Hepatocyte (in vitro differentiated cells): Measurements from ENCODE around the gene CCR9. TPM values are rescaled to one million over a fixed set of nuclear protein-coding genes. Genes with fewer than 3 reads are reported as not detected.

ENCODE experiments used
- DNase-seq: peaks from one replicate; pipeline ENCODE4 v3.0.0-alpha.2; 2016; ENCODE audit warnings: low spot score
- H2AFZ ChIP-seq: fragments of 200-600 bp; sonication (generic); 2 replicates; pipeline ENCODE4 v1.6.0; 2016; ENCODE audit warnings: antibody characterized with exemption, mild to moderate bottlenecking
- H3K27ac ChIP-seq: fragments of 200-600 bp; sonication (generic); 2 replicates; pipeline ENCODE4 v1.5.1; 2016; ENCODE audit warnings: mild to moderate bottlenecking
- H3K27me3 ChIP-seq: fragments of 200-600 bp; sonication (generic); 2 replicates; pipeline ENCODE4 v1.6.1; 2016
- H3K36me3 ChIP-seq: fragments of 200-600 bp; sonication (generic); replicated peaks from 2 replicates; pipeline ENCODE4 v1.5.1; 2016; ENCODE audit warnings: low read depth; ENCODE audit not compliant: insufficient read depth
- H3K4me1 ChIP-seq: fragments of 200-600 bp; sonication (generic); 2 replicates; pipeline ENCODE4 v1.5.1; 2016; ENCODE audit warnings: mild to moderate bottlenecking, moderate library complexity; ENCODE audit not compliant: insufficient read depth
- H3K4me2 ChIP-seq: fragments of 200-600 bp; sonication (generic); 2 replicates; pipeline ENCODE4 v1.6.0; 2016
- H3K4me3 ChIP-seq: fragments of 200-600 bp; sonication (generic); 2 replicates; pipeline ENCODE4 v1.5.1; 2016; ENCODE audit warnings: mild to moderate bottlenecking
- H3K79me2 ChIP-seq: fragments of 200-600 bp; sonication (generic); 2 replicates; pipeline ENCODE4 v1.6.0; 2017; ENCODE audit warnings: mild to moderate bottlenecking
- H3K9me2 ChIP-seq: fragments of 200-600 bp; sonication (generic); replicated peaks from 2 replicates; pipeline ENCODE4 v1.6.0; 2017; ENCODE audit warnings: mild to moderate bottlenecking; ENCODE audit not compliant: insufficient read depth
- H3K9me3 ChIP-seq: fragments of 200-600 bp; sonication (generic); 2 replicates; pipeline ENCODE4 v1.5.1; 2016; ENCODE audit warnings: low read depth, mild to moderate bottlenecking
- H4K20me1 ChIP-seq: fragments of 200-600 bp; sonication (generic); 2 replicates; pipeline ENCODE4 v1.6.0; 2016; ENCODE audit warnings: mild to moderate bottlenecking; ENCODE audit not compliant: insufficient read depth, poor library complexity, severe bottlenecking
- EZH2 ChIP-seq: fragments of 200-600 bp; sonication (generic); IDR thresholded peaks from 2 replicates; pipeline ENCODE4 v1.6.1; 2016; ENCODE audit warnings: antibody characterized with exemption, mild to moderate bottlenecking, borderline replicate concordance
- EZH2phosphoT487 ChIP-seq: fragments of 200-600 bp; sonication (generic); IDR thresholded peaks from one replicate; pipeline ENCODE4 v1.6.1; 2018; ENCODE audit warnings: antibody characterized with exemption, mild to moderate bottlenecking, low read depth, moderate library complexity; ENCODE audit not compliant: unreplicated experiment, severe bottlenecking
- WGBS: methylation state at CpG from one replicate; pipeline ENCODE4 v1.1.6; 2016; ENCODE audit warnings: low lambda C conversion rate; ENCODE audit errors: missing lambda C conversion rate; 5-methylcytosine and 5-hydroxymethylcytosine counted together
- polyA plus RNA-seq: library from polyadenylated mRNA; unstranded; fragments of >200 nt; fragmentation: Nextera tagmentation; extraction: Ambion mirVana; gene quantifications from 2 replicates; pipeline ENCODE4 v1.2.1, GENCODE V29; 2016
- total RNA-seq: library from RNA; depleted of rRNA; stranded (reverse); fragments of >200 nt; gene quantifications from 2 replicates; pipeline ENCODE4 v1.2.3, GENCODE V29; 2014
- TF ChIP-seq, protein P1 (sequence below): fragments of 200-600 bp; sonication (generic); IDR thresholded peaks from 2 replicates; pipeline ENCODE4 v1.5.1; 2016; ENCODE audit warnings: antibody characterized with exemption, mild to moderate bottlenecking; ENCODE audit not compliant: poor library complexity

CCR9 gene
- total and polyA plus RNA-seq, 2 experiments from 2014 or later, result 0.20 TPM; not detected in 1

DNA sequence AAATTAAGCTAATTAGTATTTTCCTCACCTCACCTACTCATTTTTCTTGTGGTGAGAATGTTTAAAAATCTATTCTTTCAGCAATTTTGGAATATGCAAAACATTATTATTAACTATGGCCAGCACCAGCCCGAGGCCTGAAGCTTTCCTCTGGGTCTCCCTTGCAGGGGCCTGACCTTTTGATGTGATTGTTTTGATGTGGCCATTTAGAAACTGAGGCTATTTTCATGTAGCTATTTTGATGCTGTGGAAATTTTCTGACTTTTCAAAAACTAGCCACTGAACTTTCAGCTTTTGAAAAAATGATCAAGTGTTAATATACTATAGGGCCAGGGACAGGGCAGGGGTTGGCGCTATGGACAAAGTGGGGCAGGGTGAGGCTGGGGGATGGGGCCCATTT, 8.2 kb upstream of the CCR9 start:
- H3K36me3 ChIP-seq, result no peaks in the 10 kb centered on the region
- no peak overlapping the region for H3K4me3 ChIP-seq
- no peaks in the 10 kb centered on the region for H3K79me2 ChIP-seq
- 92% methylated on average over 2 of the region's 2 CpGs for WGBS
- H3K9me3 ChIP-seq, result no peaks in the 10 kb centered on the region
- no peaks in the 10 kb centered on the region for H3K4me1 ChIP-seq
- no peaks in the 10 kb centered on the region for H4K20me1 ChIP-seq
- TF ChIP-seq EZH2phosphoT487 (no peak), EZH2 (no peak)
- TF ChIP-seq, protein P1, sequence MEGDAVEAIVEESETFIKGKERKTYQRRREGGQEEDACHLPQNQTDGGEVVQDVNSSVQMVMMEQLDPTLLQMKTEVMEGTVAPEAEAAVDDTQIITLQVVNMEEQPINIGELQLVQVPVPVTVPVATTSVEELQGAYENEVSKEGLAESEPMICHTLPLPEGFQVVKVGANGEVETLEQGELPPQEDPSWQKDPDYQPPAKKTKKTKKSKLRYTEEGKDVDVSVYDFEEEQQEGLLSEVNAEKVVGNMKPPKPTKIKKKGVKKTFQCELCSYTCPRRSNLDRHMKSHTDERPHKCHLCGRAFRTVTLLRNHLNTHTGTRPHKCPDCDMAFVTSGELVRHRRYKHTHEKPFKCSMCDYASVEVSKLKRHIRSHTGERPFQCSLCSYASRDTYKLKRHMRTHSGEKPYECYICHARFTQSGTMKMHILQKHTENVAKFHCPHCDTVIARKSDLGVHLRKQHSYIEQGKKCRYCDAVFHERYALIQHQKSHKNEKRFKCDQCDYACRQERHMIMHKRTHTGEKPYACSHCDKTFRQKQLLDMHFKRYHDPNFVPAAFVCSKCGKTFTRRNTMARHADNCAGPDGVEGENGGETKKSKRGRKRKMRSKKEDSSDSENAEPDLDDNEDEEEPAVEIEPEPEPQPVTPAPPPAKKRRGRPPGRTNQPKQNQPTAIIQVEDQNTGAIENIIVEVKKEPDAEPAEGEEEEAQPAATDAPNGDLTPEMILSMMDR, result no peak
- H3K4me2 ChIP-seq, result no peak overlapping the region
- H2AFZ ChIP-seq, result no peak overlapping the region
- no peaks in the 10 kb centered on the region for H3K9me2 ChIP-seq
- H3K27me3 ChIP-seq, result no peaks in the 10 kb centered on the region
- no peak overlapping the region for H3K27ac ChIP-seq
- no peak for DNase-seq

DNA sequence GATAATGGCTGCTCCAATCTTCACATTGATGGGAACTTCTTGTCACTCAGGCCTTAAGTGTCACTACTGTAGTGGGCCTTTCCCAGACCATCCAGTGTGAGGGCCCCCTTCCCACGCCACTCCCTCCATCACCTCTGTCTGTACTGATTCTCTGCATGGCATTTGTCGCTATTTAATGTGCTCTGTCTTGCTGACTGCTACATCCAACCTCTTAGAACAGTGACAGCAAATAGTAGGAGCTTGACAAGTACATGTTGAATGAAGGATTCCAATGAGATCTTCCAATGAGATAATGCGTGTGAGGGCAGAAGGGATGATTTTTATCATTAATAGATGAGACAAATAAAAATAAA, 5.6 kb upstream of the CCR9 start:
- 81% methylated on average over 3 of the region's 3 CpGs for WGBS
- DNase-seq, result no peak
- TF ChIP-seq EZH2 (no peak), EZH2phosphoT487 (no peak)
- TF ChIP-seq, protein P1, result no peak
- H3K4me1 ChIP-seq, result no peaks in the 10 kb centered on the region
- no peaks in the 10 kb centered on the region for H3K36me3 ChIP-seq
- no peak overlapping the region for H3K4me3 ChIP-seq
- H3K79me2 ChIP-seq, result no peaks in the 10 kb centered on the region
- H4K20me1 ChIP-seq, result no peaks in the 10 kb centered on the region
- no peaks in the 10 kb centered on the region for H3K9me2 ChIP-seq
- no peak overlapping the region for H2AFZ ChIP-seq
- no peaks in the 10 kb centered on the region for H3K27me3 ChIP-seq
- H3K9me3 ChIP-seq, result no peaks in the 10 kb centered on the region
- H3K27ac ChIP-seq, result no peak overlapping the region
- no peak overlapping the region for H3K4me2 ChIP-seq

DNA sequence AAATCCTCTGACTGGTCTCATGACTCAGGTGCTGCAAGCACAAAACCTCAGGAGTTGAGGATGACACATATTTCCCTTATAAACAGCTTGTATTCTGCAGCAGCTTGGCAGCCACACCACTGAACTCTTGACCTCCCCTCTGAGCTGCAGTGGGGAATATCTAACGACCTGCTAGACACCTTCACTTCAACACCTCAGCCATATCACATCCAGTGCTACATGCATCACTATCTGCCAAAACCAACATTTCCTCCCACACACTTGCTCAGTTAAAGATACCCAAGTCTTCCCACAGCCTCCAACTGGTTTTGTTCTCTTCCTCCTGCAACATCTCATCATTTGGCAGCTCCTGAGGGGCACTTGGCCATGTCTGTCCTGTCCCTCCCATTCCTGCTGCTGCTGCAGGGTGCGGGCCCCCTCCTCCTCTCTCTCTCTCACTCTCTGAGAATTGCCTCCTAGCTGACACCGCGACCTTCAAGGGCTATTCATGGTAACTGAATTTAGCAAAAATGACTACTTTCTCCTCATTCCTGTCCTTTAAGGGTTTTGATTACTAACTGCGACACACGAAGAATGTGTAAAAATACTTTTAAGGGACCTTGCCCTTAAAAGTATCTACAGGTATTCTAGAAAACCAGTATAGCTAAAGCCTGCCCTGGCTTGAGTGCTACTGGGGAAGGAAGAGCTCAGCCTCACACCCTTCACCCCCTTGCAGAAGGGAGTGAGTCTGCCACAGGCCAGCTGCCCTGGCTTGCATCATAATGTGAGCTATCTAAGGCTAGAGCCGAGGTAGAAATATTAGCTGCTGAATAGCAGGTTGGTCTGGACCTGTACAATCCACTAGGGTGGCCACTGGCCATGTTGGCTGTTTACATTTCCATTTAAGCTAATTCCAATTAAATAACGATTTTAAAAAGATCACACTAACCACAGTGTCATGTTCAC, 5.0 kb upstream of the CCR9 start:
- Histone ChIP-seq H2AFZ (no peak overlapping the region), H3K27me3 (no peaks in the 10 kb centered on the region), H3K4me3 (no peak overlapping the region), H4K20me1 (no peaks in the 10 kb centered on the region), H3K9me3 (no peaks in the 10 kb centered on the region), H3K79me2 (no peaks in the 10 kb centered on the region), H3K4me2 (no peak overlapping the region), H3K9me2 (no peaks in the 10 kb centered on the region), H3K4me1 (no peaks in the 10 kb centered on the region), H3K27ac (no peak overlapping the region), H3K36me3 (no peaks in the 10 kb centered on the region)
- TF ChIP-seq EZH2phosphoT487 (no peak), EZH2 (no peak)
- TF ChIP-seq, protein P1, result no peak
- DNase-seq, result no peak
- 72% methylated on average over 8 of the region's 8 CpGs for WGBS
